Measurements from ENCODE around the gene LCK.

The LCK gene

GRCh38 chr1:32327204-32327603 lies 76.1 kb downstream of the LCK start:
- no peak for DNase-seq (ENCODE audit: low spot score)

- DNase-seq (ENCODE audit: low spot score): no peak
These were observed 78.9 kb downstream of the LCK start for GRCh38 chr1:32329931-32330466.

GRCh38 chr1:32330558-32331151 lies 79.6 kb downstream of the LCK start:
- no peak for DNase-seq (ENCODE audit: low spot score)

GRCh38 chr1:32331549-32331948 lies 80.5 kb downstream of the LCK start:
- no peak for DNase-seq (ENCODE audit: low spot score)

- no peak for DNase-seq (ENCODE audit: low spot score)
These were observed 81.4 kb downstream of the LCK start for GRCh38 chr1:32332290-32333079.

GRCh38 chr1:32333251-32333963 lies 82.3 kb downstream of the LCK start:
- DNase-seq (ENCODE audit: low spot score): no peak

GRCh38 chr1:32334274-32334861 lies 83.3 kb downstream of the LCK start:
- DNase-seq (ENCODE audit: low spot score): no peak

GRCh38 chr1:32334864-32335534 lies 83.9 kb downstream of the LCK start:
- peak; percentile 70 for DNase-seq (ENCODE audit: low spot score)

GRCh38 chr1:32335535-32335789 lies 84.4 kb downstream of the LCK start:
- DNase-seq (ENCODE audit: low spot score): no peak

Measured in iPS-NIHi11 (cell line).